Choroid plexus epithelial cell (primary cell): Measurements from ENCODE around the gene JOSD1.

Experiments
- DNase-seq: peaks from one replicate; pipeline ENCODE4 v3.0.0-alpha.2; 2010; ENCODE audit warnings: low read depth
- H3K4me3 ChIP-seq: 2 replicates; pipeline ENCODE4 v1.5.1; 2011; ENCODE audit warnings: low read depth, mild to moderate bottlenecking, control low read depth, low read length, moderate library complexity
- CTCF ChIP-seq: conservative IDR thresholded peaks from 2 replicates; pipeline ENCODE4 v1.5.1; 2011; ENCODE audit warnings: low read depth, mild to moderate bottlenecking, control low read depth, inconsistent platforms, low read length, moderate library complexity

The JOSD1 gene

DNA sequence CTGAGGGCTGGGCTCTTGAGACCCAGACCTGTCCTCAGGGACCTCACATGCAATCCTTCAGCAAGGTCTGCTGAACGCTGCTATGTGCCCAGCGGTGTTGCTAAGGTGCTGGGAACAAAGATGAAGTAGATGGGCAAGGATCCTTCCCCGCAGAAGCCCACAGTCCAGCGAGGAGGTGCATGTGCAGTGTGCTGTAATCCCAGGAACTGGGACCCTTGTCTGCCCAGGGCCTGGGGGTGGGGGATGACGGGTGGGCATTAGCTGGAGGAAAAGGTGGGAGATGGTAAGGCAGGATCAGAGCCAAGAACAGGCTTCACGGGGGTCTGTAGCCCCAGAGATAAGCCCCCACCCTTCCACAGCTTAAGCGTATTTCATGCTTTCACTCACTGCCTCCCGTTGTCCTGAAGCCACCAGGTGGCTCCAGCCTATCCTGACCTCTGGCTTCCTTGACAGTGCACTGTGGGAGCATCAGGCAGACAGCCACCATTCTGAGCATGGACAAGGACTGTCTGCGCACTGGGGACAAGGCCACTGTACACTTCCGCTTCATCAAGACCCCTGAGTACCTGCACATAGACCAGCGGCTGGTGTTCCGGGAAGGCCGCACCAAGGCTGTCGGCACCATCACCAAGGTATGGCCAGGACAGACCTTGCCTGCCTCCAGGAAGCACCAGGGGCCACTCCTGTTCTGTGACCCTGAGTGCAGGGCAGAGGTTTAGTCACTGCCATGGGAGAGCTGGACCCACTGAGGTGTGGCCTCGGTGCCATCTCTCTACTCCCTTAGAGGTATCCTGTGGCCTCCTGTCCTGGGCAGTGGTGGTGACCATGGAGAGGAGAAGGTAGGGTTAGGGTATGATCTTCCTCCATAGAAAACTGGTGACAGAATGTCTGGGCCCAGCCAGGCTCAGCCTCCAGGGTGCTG is 27.0 kb upstream of the JOSD1 start:
- DNase-seq: no peak
- no peak for TF ChIP-seq CTCF
- no peak overlapping the region for H3K4me3 ChIP-seq

- no peak for DNase-seq
- no peak for TF ChIP-seq CTCF
- no peak overlapping the region for H3K4me3 ChIP-seq
These were observed 26.4 kb upstream of the JOSD1 start for GRCh38 chr22:38727123-38727522.

- H3K4me3 ChIP-seq: no peak overlapping the region
- no peak for TF ChIP-seq CTCF
- DNase-seq: no peak
These were observed 25.3 kb upstream of the JOSD1 start for GRCh38 chr22:38725900-38726655.

DNA sequence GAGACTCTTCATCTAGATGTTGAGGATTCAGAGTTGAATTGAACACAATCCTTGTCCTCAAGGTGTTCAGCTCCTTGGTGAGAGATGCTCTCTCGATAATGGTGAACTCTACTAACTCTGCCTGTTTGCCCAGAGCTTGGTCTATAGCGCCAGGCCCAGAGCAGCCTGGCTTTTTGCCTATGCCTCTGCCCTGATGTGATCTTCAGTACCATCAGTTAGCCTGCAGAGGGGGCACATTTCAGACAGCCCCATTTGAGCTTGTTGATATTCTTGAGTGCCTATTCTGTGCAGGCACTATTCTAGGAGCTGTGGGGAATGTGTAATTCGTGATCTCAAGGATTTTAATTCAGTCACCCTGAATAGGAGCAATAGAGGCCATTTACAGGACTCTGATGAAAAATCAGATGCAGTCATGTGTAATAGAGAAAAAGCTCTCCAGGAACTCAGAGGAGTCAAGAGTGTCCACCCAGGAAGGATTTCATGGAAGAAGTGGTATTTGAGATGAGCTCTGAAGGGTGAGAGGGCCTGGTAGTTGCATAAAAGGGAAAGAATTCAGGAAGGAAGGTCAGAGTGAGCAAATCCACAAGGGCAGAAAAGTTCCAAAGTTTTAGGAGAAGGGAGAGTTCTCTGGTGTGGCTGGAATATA is 24.3 kb upstream of the JOSD1 start:
- H3K4me3 ChIP-seq: no peak overlapping the region
- peak; percentile 66 for DNase-seq
- peak; percentile 73 for TF ChIP-seq CTCF

GRCh38 chr22:38724176-38724575 is 23.4 kb upstream of the JOSD1 start:
- H3K4me3 ChIP-seq: no peak overlapping the region
- DNase-seq: no peak
- TF ChIP-seq CTCF: peak; percentile 3

DNA sequence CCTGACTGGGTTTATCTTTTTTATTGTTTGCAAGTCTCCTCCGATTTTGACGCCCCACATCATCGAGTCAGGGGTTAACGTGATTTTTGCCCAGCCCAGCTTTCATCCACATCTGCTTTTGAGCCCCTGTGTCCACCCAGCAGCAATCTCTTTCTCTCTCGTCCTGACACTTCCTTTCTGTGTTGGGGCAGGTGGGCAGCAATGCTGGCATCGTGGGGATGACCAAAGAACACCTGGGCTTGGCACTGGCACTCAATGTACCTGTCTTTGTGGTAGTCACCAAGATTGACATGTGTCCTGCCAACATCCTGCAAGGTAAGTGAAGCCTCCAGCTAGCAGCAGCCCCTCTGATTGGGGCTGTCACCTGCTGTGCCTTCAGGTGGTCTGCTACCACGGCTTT is 20.8 kb upstream of the JOSD1 start:
- no peak for TF ChIP-seq CTCF
- H3K4me3 ChIP-seq: no peak overlapping the region
- no peak for DNase-seq
